ENCODE data around the gene MMP24OS.

The MMP24OS gene

DNA sequence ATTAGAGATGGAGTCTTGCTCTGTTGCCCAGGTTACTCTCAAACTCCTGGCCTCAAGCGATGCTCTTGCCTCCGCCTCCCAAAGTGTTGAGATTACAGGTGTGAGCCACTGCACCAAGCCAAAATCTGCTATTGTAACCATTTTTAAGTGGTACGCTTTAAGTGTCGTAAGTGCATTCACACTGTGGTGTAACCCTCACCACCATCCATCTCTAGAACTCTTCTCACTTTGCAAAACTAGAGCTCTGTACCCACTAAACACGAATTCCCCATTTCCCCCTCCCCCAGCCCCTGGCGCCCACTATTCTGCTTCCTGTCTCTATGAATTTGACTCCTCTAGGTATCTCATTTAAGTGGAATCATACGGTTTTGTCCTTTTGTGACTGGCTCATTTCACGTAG, 17.1 kb upstream of the MMP24OS start:
- DNase-seq (ENCODE audit: low read depth in 1 of 2, low spot score in 1 of 2), result no peak
- no peak overlapping the region for H3K4me3 ChIP-seq (replicated peaks; ENCODE audit: insufficient read depth, low read length)
- TF ChIP-seq POLR2AphosphoS5 (IDR thresholded peaks at IDR 0.05; ENCODE audit: low read depth) (no peak), GABPA (IDR thresholded peaks at IDR 0.05; ENCODE audit: low read depth) (no peak), SPI1 (IDR thresholded peaks at IDR 0.05; ENCODE audit: borderline replicate concordance, low read depth) (no peak)
- TF ChIP-seq, protein P1, sequence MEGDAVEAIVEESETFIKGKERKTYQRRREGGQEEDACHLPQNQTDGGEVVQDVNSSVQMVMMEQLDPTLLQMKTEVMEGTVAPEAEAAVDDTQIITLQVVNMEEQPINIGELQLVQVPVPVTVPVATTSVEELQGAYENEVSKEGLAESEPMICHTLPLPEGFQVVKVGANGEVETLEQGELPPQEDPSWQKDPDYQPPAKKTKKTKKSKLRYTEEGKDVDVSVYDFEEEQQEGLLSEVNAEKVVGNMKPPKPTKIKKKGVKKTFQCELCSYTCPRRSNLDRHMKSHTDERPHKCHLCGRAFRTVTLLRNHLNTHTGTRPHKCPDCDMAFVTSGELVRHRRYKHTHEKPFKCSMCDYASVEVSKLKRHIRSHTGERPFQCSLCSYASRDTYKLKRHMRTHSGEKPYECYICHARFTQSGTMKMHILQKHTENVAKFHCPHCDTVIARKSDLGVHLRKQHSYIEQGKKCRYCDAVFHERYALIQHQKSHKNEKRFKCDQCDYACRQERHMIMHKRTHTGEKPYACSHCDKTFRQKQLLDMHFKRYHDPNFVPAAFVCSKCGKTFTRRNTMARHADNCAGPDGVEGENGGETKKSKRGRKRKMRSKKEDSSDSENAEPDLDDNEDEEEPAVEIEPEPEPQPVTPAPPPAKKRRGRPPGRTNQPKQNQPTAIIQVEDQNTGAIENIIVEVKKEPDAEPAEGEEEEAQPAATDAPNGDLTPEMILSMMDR (IDR thresholded peaks at IDR 0.05; ENCODE audit: insufficient read depth, low read length), result no peak
- TF ChIP-seq, protein P2, sequence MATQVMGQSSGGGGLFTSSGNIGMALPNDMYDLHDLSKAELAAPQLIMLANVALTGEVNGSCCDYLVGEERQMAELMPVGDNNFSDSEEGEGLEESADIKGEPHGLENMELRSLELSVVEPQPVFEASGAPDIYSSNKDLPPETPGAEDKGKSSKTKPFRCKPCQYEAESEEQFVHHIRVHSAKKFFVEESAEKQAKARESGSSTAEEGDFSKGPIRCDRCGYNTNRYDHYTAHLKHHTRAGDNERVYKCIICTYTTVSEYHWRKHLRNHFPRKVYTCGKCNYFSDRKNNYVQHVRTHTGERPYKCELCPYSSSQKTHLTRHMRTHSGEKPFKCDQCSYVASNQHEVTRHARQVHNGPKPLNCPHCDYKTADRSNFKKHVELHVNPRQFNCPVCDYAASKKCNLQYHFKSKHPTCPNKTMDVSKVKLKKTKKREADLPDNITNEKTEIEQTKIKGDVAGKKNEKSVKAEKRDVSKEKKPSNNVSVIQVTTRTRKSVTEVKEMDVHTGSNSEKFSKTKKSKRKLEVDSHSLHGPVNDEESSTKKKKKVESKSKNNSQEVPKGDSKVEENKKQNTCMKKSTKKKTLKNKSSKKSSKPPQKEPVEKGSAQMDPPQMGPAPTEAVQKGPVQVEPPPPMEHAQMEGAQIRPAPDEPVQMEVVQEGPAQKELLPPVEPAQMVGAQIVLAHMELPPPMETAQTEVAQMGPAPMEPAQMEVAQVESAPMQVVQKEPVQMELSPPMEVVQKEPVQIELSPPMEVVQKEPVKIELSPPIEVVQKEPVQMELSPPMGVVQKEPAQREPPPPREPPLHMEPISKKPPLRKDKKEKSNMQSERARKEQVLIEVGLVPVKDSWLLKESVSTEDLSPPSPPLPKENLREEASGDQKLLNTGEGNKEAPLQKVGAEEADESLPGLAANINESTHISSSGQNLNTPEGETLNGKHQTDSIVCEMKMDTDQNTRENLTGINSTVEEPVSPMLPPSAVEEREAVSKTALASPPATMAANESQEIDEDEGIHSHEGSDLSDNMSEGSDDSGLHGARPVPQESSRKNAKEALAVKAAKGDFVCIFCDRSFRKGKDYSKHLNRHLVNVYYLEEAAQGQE (IDR thresholded peaks at IDR 0.05; ENCODE audit: insufficient replicate concordance, low read depth), result no peak
- H3K27ac ChIP-seq (replicated peaks), result no peak overlapping the region
- no peaks in the 10 kb centered on the region for H3K27me3 ChIP-seq (ENCODE audit: insufficient read depth, poor library complexity, severe bottlenecking)

DNA sequence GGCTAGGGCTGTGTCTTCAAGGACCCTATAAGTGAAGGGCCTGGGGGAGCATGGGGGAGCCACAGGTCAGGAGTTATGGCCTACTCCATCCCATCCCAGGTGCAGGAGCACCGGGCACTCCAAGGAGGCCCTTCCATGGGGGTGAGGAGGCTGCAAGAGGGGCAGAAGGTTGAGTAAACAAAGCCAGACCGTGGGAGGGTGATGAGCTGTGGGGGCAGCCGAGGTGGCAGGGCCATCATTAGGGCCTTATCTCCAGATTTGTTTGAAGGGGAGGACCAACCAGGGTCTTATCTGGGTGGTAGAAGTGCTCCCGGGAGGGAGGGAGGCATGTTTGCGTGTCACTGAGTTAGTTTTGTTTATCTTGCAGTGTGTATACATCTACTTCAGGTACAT, 16.4 kb upstream of the MMP24OS start:
- H3K4me3 ChIP-seq (replicated peaks; ENCODE audit: insufficient read depth, low read length), result no peak overlapping the region

DNA sequence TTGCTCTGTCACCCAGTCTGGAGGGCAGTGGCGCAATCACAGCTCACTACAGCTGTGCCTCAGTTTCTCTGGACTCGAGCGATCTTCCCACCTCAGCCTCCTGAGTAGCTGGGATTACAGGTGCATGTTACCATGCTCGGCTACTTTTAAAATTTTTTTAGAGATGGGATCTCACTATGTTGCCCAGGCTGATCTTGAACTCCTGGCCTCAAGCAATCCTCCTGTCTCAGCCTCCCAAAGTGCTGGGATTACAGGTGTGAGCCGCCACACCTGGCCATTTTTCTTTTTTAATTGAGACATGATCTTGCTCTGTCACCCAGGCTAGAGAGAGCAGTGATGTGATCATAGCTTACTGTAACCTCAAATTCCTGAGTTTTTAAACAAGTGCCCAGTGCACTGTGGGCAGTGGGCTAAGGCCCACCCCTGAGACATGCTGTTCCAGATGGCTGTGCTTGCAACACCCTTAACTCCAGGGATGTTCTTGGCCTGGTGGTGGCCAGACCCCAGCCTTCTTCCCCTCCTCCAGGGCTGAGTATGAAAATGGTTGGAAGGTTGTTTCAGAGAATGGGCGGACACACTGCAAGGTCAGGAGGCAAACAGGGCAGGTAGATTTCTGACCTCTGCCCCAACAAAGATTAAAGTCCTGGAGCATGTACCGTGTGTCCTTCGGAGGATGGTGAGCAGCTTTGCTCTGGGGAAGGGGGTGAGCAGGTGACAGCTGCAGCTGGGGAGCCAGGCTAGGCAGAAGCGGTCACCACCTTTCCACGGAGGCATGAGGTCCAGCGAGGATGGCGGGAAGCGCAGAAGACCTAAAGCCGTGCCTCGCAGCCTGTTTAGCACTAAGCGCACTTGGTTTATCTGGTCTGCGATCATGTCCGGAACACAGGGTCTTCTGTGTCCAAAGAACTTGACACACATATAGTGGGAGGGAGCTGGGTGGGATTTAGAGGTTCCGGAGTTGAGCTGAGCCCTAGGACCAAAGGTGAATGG, 15.7 kb upstream of the MMP24OS start:
- Histone ChIP-seq H3K27ac (replicated peaks) (no peak overlapping the region), H3K27me3 (ENCODE audit: insufficient read depth, poor library complexity, severe bottlenecking) (no peaks in the 10 kb centered on the region), H3K4me3 (replicated peaks; ENCODE audit: insufficient read depth, low read length) (no peak overlapping the region)
- no peak for TF ChIP-seq GABPA (IDR thresholded peaks at IDR 0.05; ENCODE audit: low read depth)
- no peak for TF ChIP-seq SPI1 (IDR thresholded peaks at IDR 0.05; ENCODE audit: borderline replicate concordance, low read depth)
- TF ChIP-seq, protein P2 (IDR thresholded peaks at IDR 0.05; ENCODE audit: insufficient replicate concordance, low read depth), result no peak
- no peak for TF ChIP-seq POLR2AphosphoS5 (IDR thresholded peaks at IDR 0.05; ENCODE audit: low read depth)
- TF ChIP-seq, protein P1 (IDR thresholded peaks at IDR 0.05; ENCODE audit: insufficient read depth, low read length), result no peak
- DNase-seq (ENCODE audit: low read depth in 1 of 2, low spot score in 1 of 2), result no peak

More for the DNA sequence above, 16.4 kb upstream of the MMP24OS start:
- Histone ChIP-seq H3K27me3 (ENCODE audit: insufficient read depth, poor library complexity, severe bottlenecking) (no peaks in the 10 kb centered on the region), H3K27ac (replicated peaks) (no peak overlapping the region)
- TF ChIP-seq, protein P2 (IDR thresholded peaks at IDR 0.05; ENCODE audit: insufficient replicate concordance, low read depth), result no peak
- TF ChIP-seq SPI1 (IDR thresholded peaks at IDR 0.05; ENCODE audit: borderline replicate concordance, low read depth), result no peak
- no peak for TF ChIP-seq POLR2AphosphoS5 (IDR thresholded peaks at IDR 0.05; ENCODE audit: low read depth)
- TF ChIP-seq, protein P1 (IDR thresholded peaks at IDR 0.05; ENCODE audit: insufficient read depth, low read length), result no peak
- no peak for TF ChIP-seq GABPA (IDR thresholded peaks at IDR 0.05; ENCODE audit: low read depth)
- DNase-seq (ENCODE audit: low read depth in 1 of 2, low spot score in 1 of 2), result no peak
